OCI-LY7 (cell line): ENCODE measurements around the gene GMPS.

Source experiments
- EZH2phosphoT487 ChIP-seq: fragments of 200-600 bp; sonication (generic); IDR thresholded peaks from 2 replicates; pipeline ENCODE4 v1.6.1; 2018; ENCODE audit warnings: low read depth, borderline replicate concordance, mild to moderate bottlenecking, mixed run types, antibody characterized with exemption, low read length, moderate library complexity, mixed read lengths
- TF ChIP-seq, protein P1 (sequence below): fragments of 200-600 bp; sonication (generic); conservative IDR thresholded peaks from 2 replicates; pipeline ENCODE4 v1.5.1; 2014; ENCODE audit warnings: mild to moderate bottlenecking, antibody characterized with exemption, low read length, moderate library complexity, mixed read lengths

DNA sequence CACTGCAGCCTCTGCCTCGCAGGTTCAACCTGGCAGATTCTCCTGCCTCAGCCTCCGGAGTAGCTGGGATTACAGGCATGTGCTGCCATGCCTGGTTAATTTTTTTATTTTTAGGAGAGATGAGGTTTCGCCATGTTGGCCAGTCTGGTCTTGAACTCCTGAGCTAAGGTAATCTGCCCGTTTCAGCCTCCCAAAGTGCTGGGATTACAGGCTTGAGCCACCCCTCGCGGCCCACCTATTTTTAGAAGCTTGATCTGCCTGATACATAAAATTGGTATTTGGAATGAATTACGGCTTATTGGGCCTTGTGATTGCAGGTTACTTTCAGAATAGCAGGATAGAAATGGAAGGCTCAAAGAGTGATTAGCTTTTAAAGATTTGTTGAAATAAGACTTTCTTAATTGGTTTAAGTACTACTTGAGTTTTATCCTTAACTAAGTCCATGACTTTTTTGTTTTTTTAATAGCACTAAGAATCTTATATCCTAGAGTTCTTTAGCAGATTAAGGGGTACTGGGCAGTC is 25.0 kb downstream of the GMPS start:
- TF ChIP-seq, protein P1, sequence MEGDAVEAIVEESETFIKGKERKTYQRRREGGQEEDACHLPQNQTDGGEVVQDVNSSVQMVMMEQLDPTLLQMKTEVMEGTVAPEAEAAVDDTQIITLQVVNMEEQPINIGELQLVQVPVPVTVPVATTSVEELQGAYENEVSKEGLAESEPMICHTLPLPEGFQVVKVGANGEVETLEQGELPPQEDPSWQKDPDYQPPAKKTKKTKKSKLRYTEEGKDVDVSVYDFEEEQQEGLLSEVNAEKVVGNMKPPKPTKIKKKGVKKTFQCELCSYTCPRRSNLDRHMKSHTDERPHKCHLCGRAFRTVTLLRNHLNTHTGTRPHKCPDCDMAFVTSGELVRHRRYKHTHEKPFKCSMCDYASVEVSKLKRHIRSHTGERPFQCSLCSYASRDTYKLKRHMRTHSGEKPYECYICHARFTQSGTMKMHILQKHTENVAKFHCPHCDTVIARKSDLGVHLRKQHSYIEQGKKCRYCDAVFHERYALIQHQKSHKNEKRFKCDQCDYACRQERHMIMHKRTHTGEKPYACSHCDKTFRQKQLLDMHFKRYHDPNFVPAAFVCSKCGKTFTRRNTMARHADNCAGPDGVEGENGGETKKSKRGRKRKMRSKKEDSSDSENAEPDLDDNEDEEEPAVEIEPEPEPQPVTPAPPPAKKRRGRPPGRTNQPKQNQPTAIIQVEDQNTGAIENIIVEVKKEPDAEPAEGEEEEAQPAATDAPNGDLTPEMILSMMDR = no peak
- no peak for TF ChIP-seq EZH2phosphoT487
